Measurements from ENCODE around the gene ADAMTSL5. TPM values are rescaled to one million over a fixed set of nuclear protein-coding genes. Genes with fewer than 3 reads are reported as not detected.
A peak's percentile ranks its signal among the peaks of the same experiment; 100 is the strongest.

The ADAMTSL5 gene
- total and polyA plus RNA-seq, 4 donors: 0.09 to 1.8 (median 1.1) TPM

DNA sequence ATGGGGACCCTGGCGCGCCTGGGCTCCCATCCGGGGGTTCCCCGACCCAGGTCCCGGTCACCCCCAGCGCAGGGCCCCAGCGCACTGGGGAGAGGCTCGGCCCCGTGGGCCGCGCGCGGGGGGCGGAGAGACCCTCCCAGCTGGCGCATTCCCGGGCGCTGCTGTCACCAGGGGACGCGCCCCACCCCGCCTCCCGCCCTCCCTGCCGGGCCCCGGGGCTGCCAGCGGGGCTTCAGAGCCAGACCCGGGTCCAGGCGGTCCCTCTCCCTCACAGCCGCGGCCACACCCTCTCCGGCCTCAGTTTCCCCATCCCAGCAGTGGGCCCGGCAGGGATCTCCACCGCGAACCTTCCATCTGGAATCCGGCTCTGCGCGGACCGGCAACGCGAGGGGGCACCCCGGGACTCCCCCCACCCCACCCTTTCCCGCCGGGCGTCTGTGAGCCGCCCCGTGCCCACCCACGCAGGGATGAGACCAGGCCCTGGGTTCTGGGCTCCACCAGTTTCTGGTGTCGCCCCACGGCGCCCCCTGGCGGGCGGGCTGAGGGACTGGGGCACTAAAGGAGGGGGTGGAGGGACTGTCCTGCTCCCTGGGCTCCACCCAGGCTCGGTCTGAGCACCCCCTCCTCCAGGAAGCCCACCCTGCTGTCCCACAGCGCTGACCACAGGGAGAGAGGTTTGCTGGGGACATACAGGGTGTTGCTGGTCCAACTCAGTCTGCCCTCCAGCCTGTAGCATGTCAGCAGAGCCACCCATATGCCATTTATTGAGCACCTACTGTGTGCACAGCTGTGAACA is 878 bp upstream of the ADAMTSL5 start:
- DNase-seq (ENCODE audit: low spot score): peak; percentile 66
- Histone ChIP-seq H3K4me1 (ENCODE audit: control insufficient read depth in 4 of 4, insufficient read depth in 4 of 4, low read length in 3 of 4) (peaks cover 0 to 17% (median 7%) of the 10 kb centered on the region in 4 donors), H3K27ac (ENCODE audit: low read depth in 1 of 2, low read length in 2 of 2) (no peak overlapping the region), H3K9ac (ENCODE audit: low read depth in 1 of 2, low read length in 2 of 2) (no peak overlapping the region), H3K9me3 (ENCODE audit: control insufficient read depth in 4 of 4, low read length in 3 of 4) (no peaks in the 10 kb centered on the region), H3K4me3 (ENCODE audit: low read depth in 1 of 3, low read length in 3 of 3) (peak overlapping the region in 1 of 3 donors; percentile 40), H3K27me3 (ENCODE audit: control insufficient read depth in 4 of 4, insufficient read depth in 4 of 4, low read length in 3 of 4) (peaks cover 0 to 3% (median 0%) of the 10 kb centered on the region in 4 donors), H3K36me3 (ENCODE audit: control insufficient read depth in 4 of 4, insufficient read depth in 3 of 4, low read depth in 1 of 4, low read length in 3 of 4) (no peaks in the 10 kb centered on the region)
- TF ChIP-seq, protein P1, sequence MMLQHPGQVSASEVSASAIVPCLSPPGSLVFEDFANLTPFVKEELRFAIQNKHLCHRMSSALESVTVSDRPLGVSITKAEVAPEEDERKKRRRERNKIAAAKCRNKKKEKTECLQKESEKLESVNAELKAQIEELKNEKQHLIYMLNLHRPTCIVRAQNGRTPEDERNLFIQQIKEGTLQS (IDR thresholded peaks at IDR 0.05): no peak
- TF ChIP-seq, protein P2, sequence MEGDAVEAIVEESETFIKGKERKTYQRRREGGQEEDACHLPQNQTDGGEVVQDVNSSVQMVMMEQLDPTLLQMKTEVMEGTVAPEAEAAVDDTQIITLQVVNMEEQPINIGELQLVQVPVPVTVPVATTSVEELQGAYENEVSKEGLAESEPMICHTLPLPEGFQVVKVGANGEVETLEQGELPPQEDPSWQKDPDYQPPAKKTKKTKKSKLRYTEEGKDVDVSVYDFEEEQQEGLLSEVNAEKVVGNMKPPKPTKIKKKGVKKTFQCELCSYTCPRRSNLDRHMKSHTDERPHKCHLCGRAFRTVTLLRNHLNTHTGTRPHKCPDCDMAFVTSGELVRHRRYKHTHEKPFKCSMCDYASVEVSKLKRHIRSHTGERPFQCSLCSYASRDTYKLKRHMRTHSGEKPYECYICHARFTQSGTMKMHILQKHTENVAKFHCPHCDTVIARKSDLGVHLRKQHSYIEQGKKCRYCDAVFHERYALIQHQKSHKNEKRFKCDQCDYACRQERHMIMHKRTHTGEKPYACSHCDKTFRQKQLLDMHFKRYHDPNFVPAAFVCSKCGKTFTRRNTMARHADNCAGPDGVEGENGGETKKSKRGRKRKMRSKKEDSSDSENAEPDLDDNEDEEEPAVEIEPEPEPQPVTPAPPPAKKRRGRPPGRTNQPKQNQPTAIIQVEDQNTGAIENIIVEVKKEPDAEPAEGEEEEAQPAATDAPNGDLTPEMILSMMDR (IDR thresholded peaks at IDR 0.05; ENCODE audit: low read depth, low read length, missing input control): peak; percentile 67
- TF ChIP-seq RAD21 (IDR thresholded peaks at IDR 0.05): peak; percentile 64 to 79
- 8% methylated on average over 52 of the region's 52 CpGs for WGBS

DNA sequence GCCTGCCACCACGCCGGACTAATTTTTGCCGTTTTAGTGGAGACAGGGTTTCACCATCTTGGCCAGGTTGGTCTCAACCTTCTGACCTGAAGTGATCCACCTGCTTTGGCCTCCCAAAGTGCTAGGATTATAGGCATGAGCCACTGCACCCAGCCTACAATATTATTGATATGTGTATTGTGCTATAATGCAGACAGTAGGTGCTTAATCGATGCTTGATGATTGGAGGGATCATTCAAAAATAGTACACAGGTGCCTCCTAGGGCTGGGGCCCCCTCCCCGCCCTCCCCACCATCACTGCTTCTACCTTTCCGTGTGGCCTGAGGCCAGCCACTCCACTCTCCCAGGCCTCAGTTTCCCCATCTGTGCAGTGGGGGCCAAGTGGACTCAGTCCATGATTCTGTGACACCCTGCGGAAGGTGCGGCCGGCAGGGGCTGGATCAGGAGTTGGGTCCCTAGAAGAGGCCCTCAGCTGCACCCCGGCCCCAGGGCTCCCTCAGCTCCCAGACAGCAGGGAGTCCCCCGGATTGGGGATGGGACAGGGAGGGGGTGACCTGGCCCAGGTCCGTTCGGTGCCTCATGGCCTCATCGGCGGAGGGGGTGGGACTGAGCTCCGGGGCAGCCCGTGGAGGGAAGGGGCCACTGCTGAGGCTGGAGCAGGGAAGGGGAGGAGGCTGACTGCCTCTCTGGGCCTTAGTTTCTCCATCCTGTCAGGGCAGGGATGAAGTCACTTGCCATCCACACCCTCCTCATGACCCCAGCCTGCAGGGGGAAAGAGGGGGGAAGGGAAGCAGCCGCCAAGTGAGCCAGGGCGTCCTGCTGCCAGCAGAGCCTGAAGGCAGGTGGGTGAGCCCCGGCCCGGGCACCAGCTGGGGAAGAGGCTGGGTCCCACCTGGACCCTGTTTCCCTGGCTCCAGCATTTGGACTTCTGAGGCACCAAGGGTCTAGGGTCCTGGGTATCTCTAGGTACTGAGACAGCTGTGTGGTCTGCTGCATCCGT is 1.2 kb downstream of the ADAMTSL5 start:
- no peak for TF ChIP-seq RAD21 (IDR thresholded peaks at IDR 0.05)
- TF ChIP-seq, protein P3, sequence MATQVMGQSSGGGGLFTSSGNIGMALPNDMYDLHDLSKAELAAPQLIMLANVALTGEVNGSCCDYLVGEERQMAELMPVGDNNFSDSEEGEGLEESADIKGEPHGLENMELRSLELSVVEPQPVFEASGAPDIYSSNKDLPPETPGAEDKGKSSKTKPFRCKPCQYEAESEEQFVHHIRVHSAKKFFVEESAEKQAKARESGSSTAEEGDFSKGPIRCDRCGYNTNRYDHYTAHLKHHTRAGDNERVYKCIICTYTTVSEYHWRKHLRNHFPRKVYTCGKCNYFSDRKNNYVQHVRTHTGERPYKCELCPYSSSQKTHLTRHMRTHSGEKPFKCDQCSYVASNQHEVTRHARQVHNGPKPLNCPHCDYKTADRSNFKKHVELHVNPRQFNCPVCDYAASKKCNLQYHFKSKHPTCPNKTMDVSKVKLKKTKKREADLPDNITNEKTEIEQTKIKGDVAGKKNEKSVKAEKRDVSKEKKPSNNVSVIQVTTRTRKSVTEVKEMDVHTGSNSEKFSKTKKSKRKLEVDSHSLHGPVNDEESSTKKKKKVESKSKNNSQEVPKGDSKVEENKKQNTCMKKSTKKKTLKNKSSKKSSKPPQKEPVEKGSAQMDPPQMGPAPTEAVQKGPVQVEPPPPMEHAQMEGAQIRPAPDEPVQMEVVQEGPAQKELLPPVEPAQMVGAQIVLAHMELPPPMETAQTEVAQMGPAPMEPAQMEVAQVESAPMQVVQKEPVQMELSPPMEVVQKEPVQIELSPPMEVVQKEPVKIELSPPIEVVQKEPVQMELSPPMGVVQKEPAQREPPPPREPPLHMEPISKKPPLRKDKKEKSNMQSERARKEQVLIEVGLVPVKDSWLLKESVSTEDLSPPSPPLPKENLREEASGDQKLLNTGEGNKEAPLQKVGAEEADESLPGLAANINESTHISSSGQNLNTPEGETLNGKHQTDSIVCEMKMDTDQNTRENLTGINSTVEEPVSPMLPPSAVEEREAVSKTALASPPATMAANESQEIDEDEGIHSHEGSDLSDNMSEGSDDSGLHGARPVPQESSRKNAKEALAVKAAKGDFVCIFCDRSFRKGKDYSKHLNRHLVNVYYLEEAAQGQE (IDR thresholded peaks at IDR 0.05): no peak
- TF ChIP-seq, protein P4, sequence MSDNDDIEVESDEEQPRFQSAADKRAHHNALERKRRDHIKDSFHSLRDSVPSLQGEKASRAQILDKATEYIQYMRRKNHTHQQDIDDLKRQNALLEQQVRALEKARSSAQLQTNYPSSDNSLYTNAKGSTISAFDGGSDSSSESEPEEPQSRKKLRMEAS (IDR thresholded peaks at IDR 0.05): no peak
- no peak for TF ChIP-seq SP1 (IDR thresholded peaks at IDR 0.05)
- TF ChIP-seq, protein P1 (IDR thresholded peaks at IDR 0.05): no peak
- no peak for TF ChIP-seq TAF1 (conservative IDR thresholded peaks at IDR 0.05)
- no peak for TF ChIP-seq HNF4G (IDR thresholded peaks at IDR 0.05)
- no peak for TF ChIP-seq FOXA2 (IDR thresholded peaks at IDR 0.05)
- TF ChIP-seq GABPA (IDR thresholded peaks at IDR 0.05 in 1 of 2, conservative IDR thresholded peaks at IDR 0.05 in 1 of 2): no peak
- TF ChIP-seq, protein P5, sequence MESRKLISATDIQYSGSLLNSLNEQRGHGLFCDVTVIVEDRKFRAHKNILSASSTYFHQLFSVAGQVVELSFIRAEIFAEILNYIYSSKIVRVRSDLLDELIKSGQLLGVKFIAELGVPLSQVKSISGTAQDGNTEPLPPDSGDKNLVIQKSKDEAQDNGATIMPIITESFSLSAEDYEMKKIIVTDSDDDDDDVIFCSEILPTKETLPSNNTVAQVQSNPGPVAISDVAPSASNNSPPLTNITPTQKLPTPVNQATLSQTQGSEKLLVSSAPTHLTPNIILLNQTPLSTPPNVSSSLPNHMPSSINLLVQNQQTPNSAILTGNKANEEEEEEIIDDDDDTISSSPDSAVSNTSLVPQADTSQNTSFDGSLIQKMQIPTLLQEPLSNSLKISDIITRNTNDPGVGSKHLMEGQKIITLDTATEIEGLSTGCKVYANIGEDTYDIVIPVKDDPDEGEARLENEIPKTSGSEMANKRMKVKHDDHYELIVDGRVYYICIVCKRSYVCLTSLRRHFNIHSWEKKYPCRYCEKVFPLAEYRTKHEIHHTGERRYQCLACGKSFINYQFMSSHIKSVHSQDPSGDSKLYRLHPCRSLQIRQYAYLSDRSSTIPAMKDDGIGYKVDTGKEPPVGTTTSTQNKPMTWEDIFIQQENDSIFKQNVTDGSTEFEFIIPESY (IDR thresholded peaks at IDR 0.05): no peak
- no peak for TF ChIP-seq RXRA (IDR thresholded peaks at IDR 0.05)
- TF ChIP-seq NR2F2 (IDR thresholded peaks at IDR 0.05): no peak
- no peak for TF ChIP-seq HNF4A (conservative IDR thresholded peaks at IDR 0.05)
- TF ChIP-seq JUND (IDR thresholded peaks at IDR 0.05): no peak
- TF ChIP-seq, protein P2 (IDR thresholded peaks at IDR 0.05; ENCODE audit: low read depth, low read length, missing input control): no peak
- H3K36me3 ChIP-seq (ENCODE audit: control insufficient read depth in 4 of 4, insufficient read depth in 3 of 4, low read depth in 1 of 4, low read length in 3 of 4): no peaks in the 10 kb centered on the region
- no peak overlapping the region for H3K4me3 ChIP-seq (ENCODE audit: low read depth in 1 of 3, low read length in 3 of 3)
- H3K9ac ChIP-seq (ENCODE audit: low read depth in 1 of 2, low read length in 2 of 2): no peak overlapping the region
- no peak for DNase-seq (ENCODE audit: low spot score)
- H3K4me1 ChIP-seq (ENCODE audit: control insufficient read depth in 4 of 4, insufficient read depth in 4 of 4, low read length in 3 of 4): peaks cover 3 to 25% (median 15%) of the 10 kb centered on the region in 4 donors
- no peaks in the 10 kb centered on the region for H3K9me3 ChIP-seq (ENCODE audit: control insufficient read depth in 4 of 4, low read length in 3 of 4)
- peaks cover 0 to 3% (median 0%) of the 10 kb centered on the region in 4 donors for H3K27me3 ChIP-seq (ENCODE audit: control insufficient read depth in 4 of 4, insufficient read depth in 4 of 4, low read length in 3 of 4)
- 57% methylated on average over 22 of the region's 22 CpGs for WGBS
- no peak overlapping the region for H3K27ac ChIP-seq (ENCODE audit: low read depth in 1 of 2, low read length in 2 of 2)

Measured in liver (tissue), 9 donors.